Activated T-cell treated with anti-CD3 and anti-CD28 coated beads, Interleukin-2, amount 50 U/mL, for 24 hours (primary cell): ENCODE results near the gene CD33.
"Not testable (repeated sequence)": the region's sequence is repeated elsewhere in the genome, so short reads cannot be mapped to it uniquely, and the experiment has no call there.

Experiments
- DNase-seq: peaks from one replicate; pipeline ENCODE4 v3.0.0-alpha.2; 2020
- H3K27ac Mint-ChIP-seq: 2 replicates; pipeline ENCODE4 v1.8.0; 2020; ENCODE audit warnings: mild to moderate bottlenecking, mixed read lengths
- H3K27me3 Mint-ChIP-seq: 2 replicates; pipeline ENCODE4 v1.8.0; 2020; ENCODE audit warnings: mixed read lengths
- H3K36me3 Mint-ChIP-seq: 2 replicates; pipeline ENCODE4 v1.8.0; 2020; ENCODE audit warnings: low read depth, mixed read lengths
- H3K4me1 Mint-ChIP-seq: 2 replicates; pipeline ENCODE4 v1.8.0; 2020; ENCODE audit warnings: low read depth, mixed read lengths
- H3K4me3 Mint-ChIP-seq: 2 replicates; pipeline ENCODE4 v1.8.0; 2020; ENCODE audit warnings: mild to moderate bottlenecking, moderate library complexity, mixed read lengths
- H3K9me3 Mint-ChIP-seq: 2 replicates; pipeline ENCODE4 v1.8.0; 2020; ENCODE audit warnings: mixed read lengths

CD33 gene

DNA sequence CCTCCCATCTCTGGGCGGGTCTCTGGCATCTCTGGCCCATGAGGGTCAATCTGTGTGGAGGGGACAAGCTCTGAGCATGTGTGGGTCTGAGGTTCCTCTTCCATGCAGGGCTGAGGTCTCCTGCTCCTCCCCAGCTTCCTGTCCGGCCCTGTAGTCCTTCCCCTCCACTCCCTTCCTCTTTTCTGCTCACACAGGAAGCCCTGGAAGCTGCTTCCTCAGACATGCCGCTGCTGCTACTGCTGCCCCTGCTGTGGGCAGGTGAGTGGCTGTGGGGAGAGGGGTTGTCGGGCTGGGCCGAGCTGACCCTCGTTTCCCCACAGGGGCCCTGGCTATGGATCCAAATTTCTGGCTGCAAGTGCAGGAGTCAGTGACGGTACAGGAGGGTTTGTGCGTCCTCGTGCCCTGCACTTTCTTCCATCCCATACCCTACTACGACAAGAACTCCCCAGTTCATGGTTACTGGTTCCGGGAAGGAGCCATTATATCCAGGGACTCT is at the start of gene CD33:
CD33 (plus strand) TSS at position 183 of the 496 bp plus-strand sequence; CDS start at position 222, 39 bp downstream.
- DNase-seq, H3K4me1 Mint-ChIP-seq, H3K27ac Mint-ChIP-seq, H3K36me3 Mint-ChIP-seq, H3K9me3 Mint-ChIP-seq: not testable (repeated sequence)
- H3K27me3 Mint-ChIP-seq, result peaks cover 78% of the 10 kb centered on the region
- H3K4me3 Mint-ChIP-seq, result peak within 1 kb of the TSS; percentile 16

DNA sequence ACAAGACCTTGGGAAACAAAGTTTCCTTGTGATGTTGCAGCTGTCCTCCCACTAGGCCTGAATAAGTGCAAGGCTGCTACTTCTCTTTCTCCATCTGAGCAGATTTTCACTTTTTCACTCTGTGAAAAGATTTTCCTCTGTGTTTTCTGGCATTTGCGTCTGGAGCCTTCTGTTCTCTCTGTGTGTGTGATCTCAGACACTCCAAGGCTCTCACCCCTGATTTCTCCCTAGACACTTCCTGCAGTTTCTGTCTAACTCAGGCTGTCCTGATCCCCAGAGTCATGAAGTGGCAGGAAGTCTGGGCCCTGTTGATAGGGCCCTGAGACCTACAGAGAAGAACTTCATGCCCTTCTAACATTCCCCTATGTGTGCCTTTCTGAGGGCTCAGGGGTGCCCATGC is 45.6 kb upstream of the CD33 start:
- no peak for DNase-seq
- Mint-ChIP-seq H3K27me3 (peaks cover 17% of the 10 kb centered on the region), H3K4me1 (no peaks in the 10 kb centered on the region), H3K9me3 (no peaks in the 10 kb centered on the region), H3K36me3 (no peaks in the 10 kb centered on the region), H3K4me3 (no peak overlapping the region), H3K27ac (no peak overlapping the region)

DNA sequence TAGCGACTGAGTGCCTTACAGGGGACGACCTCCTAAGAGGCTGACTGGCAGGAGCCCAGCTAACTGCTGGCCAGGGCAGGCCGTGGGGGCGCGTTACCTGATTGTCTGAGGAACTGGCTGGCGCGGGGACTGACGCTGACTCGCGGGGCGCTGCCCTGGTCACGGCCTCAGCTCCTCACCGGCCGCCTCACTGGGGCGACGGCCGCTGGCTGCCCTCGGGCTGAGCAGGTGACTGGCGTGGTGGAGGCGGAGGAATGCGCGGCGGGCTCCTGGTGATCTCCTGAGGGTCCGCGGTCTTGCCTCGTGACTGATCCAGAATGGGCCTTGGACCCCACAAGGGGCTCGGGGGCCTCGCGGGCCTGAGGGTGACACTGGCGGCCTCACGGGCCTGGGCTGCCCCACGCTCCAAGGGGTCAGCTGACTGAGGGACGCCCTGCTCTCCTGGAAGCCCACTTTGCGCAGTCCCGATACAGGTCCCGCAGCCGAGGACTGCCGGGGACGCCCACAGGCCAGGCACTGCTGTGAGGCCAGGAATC is 43.4 kb upstream of the CD33 start:
- no peaks in the 10 kb centered on the region for H3K9me3 Mint-ChIP-seq
- no peaks in the 10 kb centered on the region for H3K4me1 Mint-ChIP-seq
- no peaks in the 10 kb centered on the region for H3K36me3 Mint-ChIP-seq
- DNase-seq, result no peak
- H3K4me3 Mint-ChIP-seq, result no peak overlapping the region
- peaks cover 36% of the 10 kb centered on the region for H3K27me3 Mint-ChIP-seq
- no peak overlapping the region for H3K27ac Mint-ChIP-seq

DNA sequence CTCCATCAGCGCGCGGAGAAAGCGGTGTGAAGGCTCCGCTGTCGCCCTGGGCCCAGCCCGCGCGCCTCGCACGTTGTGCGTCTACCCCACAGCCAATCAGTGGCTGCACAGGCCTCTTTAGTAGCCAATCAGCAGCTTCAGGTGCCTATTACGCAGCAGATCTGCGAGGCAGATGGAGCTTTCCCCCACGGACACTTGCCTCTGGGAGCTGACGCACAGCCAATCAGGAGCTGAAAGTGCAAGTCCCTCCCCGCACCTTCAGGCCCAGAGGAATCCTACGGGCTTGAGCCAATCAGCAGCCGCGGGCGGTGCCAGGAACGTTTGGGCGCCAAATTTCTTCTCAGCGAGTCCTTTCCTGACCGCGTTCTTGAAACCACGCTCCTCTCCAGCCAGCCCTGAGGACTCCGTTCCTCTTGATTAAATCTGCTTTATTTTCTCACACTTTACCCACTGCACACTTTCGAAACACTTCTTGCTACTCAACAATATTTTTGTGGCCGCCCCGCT is 42.9 kb upstream of the CD33 start:
- no peaks in the 10 kb centered on the region for H3K9me3 Mint-ChIP-seq
- DNase-seq, result no peak
- H3K4me1 Mint-ChIP-seq, result no peaks in the 10 kb centered on the region
- no peak overlapping the region for H3K4me3 Mint-ChIP-seq
- no peak overlapping the region for H3K27ac Mint-ChIP-seq
- H3K36me3 Mint-ChIP-seq, result no peaks in the 10 kb centered on the region
- peaks cover 36% of the 10 kb centered on the region for H3K27me3 Mint-ChIP-seq

DNA sequence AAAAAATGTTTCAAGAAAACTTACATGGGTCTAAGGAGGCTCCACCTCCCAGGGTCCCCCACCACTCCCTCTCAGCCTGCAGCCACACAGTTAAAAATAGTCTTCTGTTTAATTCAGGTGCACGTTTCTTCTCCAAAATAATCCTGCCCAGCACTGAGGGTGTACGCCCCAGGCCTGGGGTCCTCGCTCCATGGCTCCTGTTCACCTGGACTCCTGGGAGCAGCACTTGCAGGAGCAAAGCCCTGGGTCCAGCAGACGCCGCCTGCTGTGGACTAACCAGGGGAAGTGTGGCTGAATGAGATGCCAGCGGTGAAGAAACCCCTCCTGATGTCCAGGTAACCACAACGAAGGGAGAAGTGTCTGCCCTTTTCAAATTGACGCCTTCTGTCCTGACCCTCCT is 41.3 kb upstream of the CD33 start:
- no peaks in the 10 kb centered on the region for H3K36me3 Mint-ChIP-seq
- no peaks in the 10 kb centered on the region for H3K4me1 Mint-ChIP-seq
- no peak for DNase-seq
- H3K27me3 Mint-ChIP-seq, result peaks cover 36% of the 10 kb centered on the region
- H3K27ac Mint-ChIP-seq, result no peak overlapping the region
- H3K4me3 Mint-ChIP-seq, result no peak overlapping the region
- no peaks in the 10 kb centered on the region for H3K9me3 Mint-ChIP-seq

DNA sequence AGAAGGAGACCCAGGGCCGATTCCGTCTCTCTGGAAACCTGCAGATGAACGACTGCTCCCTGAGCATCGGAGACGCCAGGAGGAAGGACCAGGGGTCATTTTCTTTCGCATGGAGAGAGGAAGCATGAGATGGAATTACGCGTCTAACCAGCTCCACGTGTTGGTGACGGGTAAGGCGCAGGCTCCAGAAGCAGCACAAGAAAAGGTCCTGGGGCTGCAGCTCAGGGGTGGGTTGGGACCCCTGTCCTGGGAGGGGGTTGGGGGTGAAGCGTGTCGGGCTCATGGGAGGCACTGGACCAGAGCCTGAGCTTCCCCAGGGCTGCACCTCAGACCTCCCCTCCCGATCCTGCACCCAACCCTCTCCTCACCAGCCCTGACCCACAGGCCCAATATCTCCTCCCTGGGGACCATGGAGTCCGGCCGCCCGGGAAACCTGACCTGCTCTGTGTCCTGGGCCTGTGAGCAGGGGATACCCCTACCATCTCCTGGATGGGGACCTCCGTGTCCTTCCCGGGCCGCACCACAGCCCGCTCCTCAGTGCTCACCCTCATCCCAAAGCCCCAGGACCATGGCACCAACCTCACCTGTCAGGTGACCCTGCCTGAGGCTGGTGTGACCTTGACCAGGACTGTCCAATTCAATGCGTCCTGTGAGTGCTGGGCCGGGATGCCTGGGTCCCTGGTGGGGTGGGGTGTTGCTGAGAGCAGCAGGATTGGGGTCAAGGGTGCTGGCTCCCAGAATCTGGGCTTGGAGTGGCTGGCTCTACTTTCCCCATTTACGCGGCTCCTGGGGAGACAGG is 39.6 kb upstream of the CD33 start:
- no peak overlapping the region for H3K4me3 Mint-ChIP-seq
- no peaks in the 10 kb centered on the region for H3K9me3 Mint-ChIP-seq
- H3K36me3 Mint-ChIP-seq, result no peaks in the 10 kb centered on the region
- no peaks in the 10 kb centered on the region for H3K4me1 Mint-ChIP-seq
- DNase-seq, result no peak
- peaks cover 36% of the 10 kb centered on the region for H3K27me3 Mint-ChIP-seq
- no peak overlapping the region for H3K27ac Mint-ChIP-seq

DNA sequence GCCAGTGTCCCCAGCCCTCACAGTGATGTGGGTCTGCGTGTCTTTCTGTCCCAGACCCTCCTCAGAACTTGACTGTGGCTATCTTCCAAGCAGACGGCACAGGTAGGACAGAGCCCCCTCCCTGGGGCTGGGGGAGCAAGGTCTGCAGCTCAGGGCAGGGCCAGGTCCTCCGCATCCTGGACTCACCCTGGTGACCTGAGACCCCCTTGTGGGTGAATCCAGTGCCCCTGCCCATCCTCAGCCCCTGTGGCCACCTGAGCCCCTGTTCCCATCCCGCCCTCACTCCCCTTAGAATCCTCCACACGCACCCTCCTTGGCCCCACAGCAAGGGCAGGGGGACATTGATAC is 39.0 kb upstream of the CD33 start:
- Mint-ChIP-seq H3K9me3 (no peaks in the 10 kb centered on the region), H3K4me3 (no peak overlapping the region), H3K27me3 (peaks cover 36% of the 10 kb centered on the region), H3K4me1 (no peaks in the 10 kb centered on the region), H3K27ac (no peak overlapping the region), H3K36me3 (no peaks in the 10 kb centered on the region)
- DNase-seq, result no peak

DNA sequence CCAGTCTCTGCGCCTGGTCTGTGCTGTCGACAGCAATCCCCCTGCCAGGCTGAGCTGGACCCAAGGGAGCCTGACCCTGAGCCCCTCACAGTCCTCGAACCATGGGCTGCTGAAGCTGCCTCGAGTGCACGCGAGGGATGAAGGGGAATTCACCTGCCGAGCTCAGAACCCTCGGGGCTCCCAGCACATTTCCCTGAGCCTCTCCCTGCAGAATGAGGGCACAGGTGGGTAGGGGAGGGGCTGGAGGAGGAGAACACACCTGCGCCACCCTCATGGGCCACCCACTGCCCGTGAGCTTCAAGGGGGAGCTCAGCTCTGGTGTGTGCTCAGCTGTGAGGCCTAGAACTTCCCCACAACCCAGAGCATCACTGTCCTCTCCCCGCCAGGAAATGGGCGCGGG is 38.6 kb upstream of the CD33 start:
- Mint-ChIP-seq H3K4me3 (no peak overlapping the region), H3K27me3 (peaks cover 36% of the 10 kb centered on the region), H3K9me3 (no peaks in the 10 kb centered on the region)

DNA sequence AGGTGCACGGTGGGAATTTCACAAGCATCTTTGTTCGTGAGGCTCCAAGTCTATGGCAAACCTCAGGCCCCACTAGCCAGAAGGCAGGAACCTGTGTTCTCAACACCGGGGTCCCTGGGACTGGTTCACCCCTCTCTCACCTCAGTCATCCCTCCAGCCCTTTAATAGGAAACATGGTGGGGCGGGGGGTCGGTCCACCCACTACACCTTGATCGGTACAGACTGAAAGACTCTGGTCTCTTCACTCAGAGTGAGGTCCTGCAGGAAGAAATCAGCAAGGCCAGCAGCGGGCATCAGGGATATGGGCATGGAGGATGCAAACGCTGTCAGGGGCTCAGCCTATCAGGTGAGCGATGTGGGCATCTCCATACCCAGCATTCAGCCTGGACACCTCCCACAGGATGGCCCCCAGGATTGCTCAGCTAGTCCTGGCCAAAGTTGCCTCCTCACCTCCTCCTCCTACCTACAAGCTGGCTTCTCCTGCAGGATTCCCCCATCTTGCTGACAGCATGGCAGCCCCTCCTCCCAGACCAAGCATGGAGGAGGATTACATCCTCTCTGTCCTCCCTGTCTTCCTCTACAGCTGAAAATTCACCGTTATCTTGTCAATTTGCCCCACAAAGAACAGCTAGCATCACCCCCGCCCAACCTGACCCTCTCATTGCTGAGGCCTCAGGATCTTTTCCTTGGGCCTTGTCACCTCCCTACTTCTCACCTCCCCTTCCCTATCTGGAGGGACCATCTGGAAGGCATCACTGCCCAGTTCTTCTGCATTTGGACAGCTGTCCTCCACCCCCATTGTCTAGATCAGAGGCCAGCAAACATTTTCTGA is 37.3 kb upstream of the CD33 start:
- Mint-ChIP-seq H3K9me3 (no peaks in the 10 kb centered on the region), H3K4me1 (no peaks in the 10 kb centered on the region), H3K4me3 (no peak overlapping the region), H3K27ac (no peak overlapping the region), H3K27me3 (peaks cover 33% of the 10 kb centered on the region), H3K36me3 (no peaks in the 10 kb centered on the region)
- DNase-seq, result no peak

More for the DNA sequence above, 38.6 kb upstream of the CD33 start:
- Mint-ChIP-seq H3K36me3 (no peaks in the 10 kb centered on the region), H3K4me1 (no peaks in the 10 kb centered on the region), H3K27ac (no peak overlapping the region)
- DNase-seq, result no peak

DNA sequence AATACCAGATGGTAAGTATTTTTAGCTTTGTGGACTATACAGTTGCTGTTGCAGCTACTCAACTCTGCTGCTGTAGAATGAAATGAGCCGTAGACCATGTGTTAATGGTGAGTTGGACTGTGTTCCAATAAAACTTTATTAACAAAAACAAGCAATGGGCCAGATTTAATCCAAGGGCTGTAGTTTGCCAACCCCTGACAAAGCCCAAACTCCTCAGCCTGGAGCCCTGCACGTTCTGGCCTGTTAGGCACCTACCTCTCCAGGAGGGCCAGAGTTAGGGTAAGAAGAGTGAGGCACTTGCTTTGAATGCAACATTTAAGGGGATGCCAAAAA is 36.7 kb upstream of the CD33 start:
- Mint-ChIP-seq H3K27ac (no peak overlapping the region), H3K4me1 (no peaks in the 10 kb centered on the region), H3K36me3 (no peaks in the 10 kb centered on the region), H3K9me3 (no peaks in the 10 kb centered on the region), H3K4me3 (no peak overlapping the region), H3K27me3 (peaks cover 30% of the 10 kb centered on the region)
- no peak for DNase-seq

DNA sequence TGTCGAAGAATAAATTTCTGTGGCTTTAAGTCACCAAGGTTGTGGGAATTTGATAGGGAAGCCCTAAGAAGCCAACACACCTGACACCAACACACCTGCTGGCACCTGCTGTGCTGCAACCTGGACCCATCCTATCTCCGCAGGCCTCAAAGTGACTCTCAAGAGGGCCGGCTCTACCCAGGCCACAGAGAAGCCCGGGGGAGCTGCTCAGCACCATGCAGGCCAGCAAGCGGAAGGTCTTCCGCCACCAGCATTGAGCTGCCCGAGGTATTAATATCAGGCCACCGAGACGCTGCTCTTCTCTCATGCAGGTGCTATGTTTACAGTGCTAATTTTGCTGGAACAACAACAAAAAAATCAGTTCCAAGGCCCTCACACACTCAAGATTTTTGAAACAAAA is 32.2 kb upstream of the CD33 start:
- no peaks in the 10 kb centered on the region for H3K36me3 Mint-ChIP-seq
- no peak overlapping the region for H3K27ac Mint-ChIP-seq
- H3K9me3 Mint-ChIP-seq, result no peaks in the 10 kb centered on the region
- no peak overlapping the region for H3K4me3 Mint-ChIP-seq
- no peaks in the 10 kb centered on the region for H3K27me3 Mint-ChIP-seq
- DNase-seq, result no peak
- peaks cover 15% of the 10 kb centered on the region for H3K4me1 Mint-ChIP-seq

DNA sequence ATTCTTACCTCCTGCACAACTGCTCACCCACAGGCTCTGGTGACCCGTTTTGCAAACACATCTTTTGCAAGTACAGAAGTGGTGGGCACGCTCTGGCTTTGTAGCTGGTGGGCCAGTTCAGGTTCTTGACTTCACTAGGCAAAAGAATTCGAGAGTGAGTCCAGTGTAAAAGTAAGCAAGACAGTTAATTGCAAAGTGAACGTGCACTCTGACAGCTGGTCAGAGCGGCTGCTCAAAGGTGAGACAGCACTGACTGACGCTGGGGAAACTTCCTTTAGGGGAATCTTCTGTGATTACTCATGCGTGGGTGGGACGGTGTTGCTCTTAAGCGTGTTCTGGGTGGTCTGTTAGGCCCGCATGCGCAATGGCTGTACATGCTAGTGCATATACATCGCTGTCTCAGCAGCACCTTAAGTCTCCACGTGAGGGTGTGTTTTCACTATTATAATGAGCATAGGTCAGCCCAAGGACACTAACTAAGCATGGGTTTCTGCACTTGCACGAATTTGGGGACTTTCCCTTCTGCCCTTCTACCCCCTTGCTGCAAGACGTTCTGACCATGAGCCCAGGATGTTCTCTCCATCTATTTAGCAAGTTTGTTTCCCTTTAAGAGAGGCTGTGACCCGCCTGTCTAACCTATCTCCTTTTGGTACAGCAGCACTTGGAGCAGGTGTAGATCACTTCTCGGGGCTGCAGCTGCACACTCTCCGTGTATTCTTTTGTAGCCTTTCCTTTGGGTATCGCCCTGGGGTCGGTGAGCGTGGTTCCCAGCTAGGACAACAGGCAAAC is 30.2 kb upstream of the CD33 start:
- H3K9me3 Mint-ChIP-seq, result no peaks in the 10 kb centered on the region
- DNase-seq, result no peak
- no peaks in the 10 kb centered on the region for H3K36me3 Mint-ChIP-seq
- H3K4me1 Mint-ChIP-seq, result peaks cover 15% of the 10 kb centered on the region
- peaks cover under 1% of the 10 kb centered on the region for H3K27me3 Mint-ChIP-seq
- H3K27ac Mint-ChIP-seq, result no peak overlapping the region
- H3K4me3 Mint-ChIP-seq, result no peak overlapping the region

DNA sequence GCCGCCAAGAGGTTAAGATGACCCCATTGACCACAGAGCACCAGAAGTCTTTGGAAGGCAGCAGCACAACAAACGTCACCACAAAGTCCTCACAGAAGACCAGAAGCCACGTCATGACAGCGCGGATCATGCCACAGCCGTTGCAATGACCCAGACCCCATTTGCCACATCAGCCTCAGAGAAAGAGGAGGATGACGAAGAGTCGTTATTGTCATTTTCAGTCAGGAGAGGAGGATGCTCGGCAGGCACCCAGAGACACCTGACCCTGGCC is 29.6 kb upstream of the CD33 start:
- Mint-ChIP-seq H3K27ac (no peak overlapping the region), H3K36me3 (no peaks in the 10 kb centered on the region), H3K27me3 (peaks cover 6% of the 10 kb centered on the region), H3K9me3 (no peaks in the 10 kb centered on the region), H3K4me1 (peaks cover 15% of the 10 kb centered on the region), H3K4me3 (no peak overlapping the region)
- DNase-seq, result no peak

DNA sequence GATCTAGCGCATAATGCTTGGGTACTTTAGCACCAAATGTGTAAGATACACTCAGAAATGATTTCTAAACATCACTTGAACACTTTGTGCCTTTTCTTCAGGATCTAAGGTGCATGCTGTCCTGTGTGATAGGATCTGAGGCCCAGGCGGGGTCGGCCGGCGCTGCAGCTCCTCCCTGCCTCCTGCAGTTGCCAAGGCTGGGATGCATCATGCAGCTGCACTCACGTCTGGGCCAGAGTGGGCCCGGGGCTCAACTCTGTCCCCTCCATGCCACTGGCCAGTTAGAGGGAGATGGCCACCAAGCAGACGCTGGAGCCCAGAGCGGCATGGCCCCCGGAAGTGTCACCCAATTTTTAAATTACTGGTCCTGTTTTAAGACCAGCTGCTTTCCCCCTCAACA is 29.3 kb upstream of the CD33 start:
- no peak overlapping the region for H3K4me3 Mint-ChIP-seq
- no peak for DNase-seq
- peaks cover 15% of the 10 kb centered on the region for H3K4me1 Mint-ChIP-seq
- no peaks in the 10 kb centered on the region for H3K9me3 Mint-ChIP-seq
- H3K27ac Mint-ChIP-seq, result no peak overlapping the region
- H3K36me3 Mint-ChIP-seq, result no peaks in the 10 kb centered on the region
- peaks cover 10% of the 10 kb centered on the region for H3K27me3 Mint-ChIP-seq
